ENCODE results near the gene OCA2. TPM values are rescaled to one million over a fixed set of nuclear protein-coding genes. Genes with fewer than 3 reads are reported as not detected.

The OCA2 gene
- total RNA-seq, 1 donor from 2014 or later, result 1.0 TPM

- no peak for DNase-seq (ENCODE audit: low spot score in 2 of 2, unreplicated experiment in 2 of 2)
- H3K9me3 Mint-ChIP-seq, result peaks cover 8% of the 10 kb centered on the region
- no peaks in the 10 kb centered on the region for H3K27me3 Mint-ChIP-seq (ENCODE audit: low read depth)
- no peak overlapping the region for H3K27ac Mint-ChIP-seq
- no peak for TF ChIP-seq CTCF (IDR thresholded peaks at IDR 0.05; ENCODE audit: unreplicated experiment)
- no peaks in the 10 kb centered on the region for H3K4me1 Mint-ChIP-seq
- no peaks in the 10 kb centered on the region for H3K36me3 Mint-ChIP-seq
- H3K4me3 Mint-ChIP-seq, result no peak overlapping the region
Observed at GRCh38 chr15:27774638-27775037, 324.5 kb downstream of the OCA2 start.

- H3K4me3 Mint-ChIP-seq, result no peak overlapping the region
- no peaks in the 10 kb centered on the region for H3K36me3 Mint-ChIP-seq
- no peak overlapping the region for H3K27ac Mint-ChIP-seq
- peaks cover 5% of the 10 kb centered on the region for H3K9me3 Mint-ChIP-seq
- no peak for DNase-seq (ENCODE audit: low spot score in 2 of 2, unreplicated experiment in 2 of 2)
- H3K27me3 Mint-ChIP-seq (ENCODE audit: low read depth), result peaks cover under 1% of the 10 kb centered on the region
- TF ChIP-seq CTCF (IDR thresholded peaks at IDR 0.05; ENCODE audit: unreplicated experiment), result no peak
- H3K4me1 Mint-ChIP-seq, result no peaks in the 10 kb centered on the region
Observed at GRCh38 chr15:27774191-27774590, 324.9 kb downstream of the OCA2 start.

- no peak overlapping the region for H3K4me3 Mint-ChIP-seq
- no peaks in the 10 kb centered on the region for H3K4me1 Mint-ChIP-seq
- H3K27me3 Mint-ChIP-seq (ENCODE audit: low read depth), result peaks cover 3% of the 10 kb centered on the region
- H3K9me3 Mint-ChIP-seq, result peaks cover 3% of the 10 kb centered on the region
- TF ChIP-seq CTCF (IDR thresholded peaks at IDR 0.05; ENCODE audit: unreplicated experiment), result no peak
- H3K27ac Mint-ChIP-seq, result no peak overlapping the region
- H3K36me3 Mint-ChIP-seq, result no peaks in the 10 kb centered on the region
- no peak for DNase-seq (ENCODE audit: low spot score in 2 of 2, unreplicated experiment in 2 of 2)
Observed at GRCh38 chr15:27771892-27772291, 327.2 kb downstream of the OCA2 start.

GRCh38 chr15:27770769-27771554 is 328.2 kb downstream of the OCA2 start:
- H3K9me3 Mint-ChIP-seq, result peaks cover 5% of the 10 kb centered on the region
- no peak for DNase-seq (ENCODE audit: low spot score in 2 of 2, unreplicated experiment in 2 of 2)
- H3K27me3 Mint-ChIP-seq (ENCODE audit: low read depth), result peaks cover 3% of the 10 kb centered on the region
- TF ChIP-seq CTCF (IDR thresholded peaks at IDR 0.05; ENCODE audit: unreplicated experiment), result no peak
- H3K4me1 Mint-ChIP-seq, result no peaks in the 10 kb centered on the region
- no peak overlapping the region for H3K4me3 Mint-ChIP-seq
- H3K27ac Mint-ChIP-seq, result no peak overlapping the region
- no peaks in the 10 kb centered on the region for H3K36me3 Mint-ChIP-seq

- Mint-ChIP-seq H3K4me3 (no peak overlapping the region), H3K27me3 (ENCODE audit: low read depth) (peaks cover 3% of the 10 kb centered on the region), H3K36me3 (no peaks in the 10 kb centered on the region), H3K27ac (no peak overlapping the region), H3K4me1 (no peaks in the 10 kb centered on the region), H3K9me3 (peaks cover 5% of the 10 kb centered on the region)
- TF ChIP-seq CTCF (IDR thresholded peaks at IDR 0.05; ENCODE audit: unreplicated experiment), result no peak
- no peak for DNase-seq (ENCODE audit: low spot score in 2 of 2, unreplicated experiment in 2 of 2)
Observed at GRCh38 chr15:27770086-27770607, 329.0 kb downstream of the OCA2 start.

All from mesothelial cell of epicardium (in vitro differentiated cells).